Suprapubic skin (tissue), 4 donors: ENCODE measurements around the gene RXYLT1.

ENCODE experiments used
- CTCF ChIP-seq, 2 donors: fragments of 200-600 bp in 1 of 2; fragments of 450-650 bp in 1 of 2; sonication (generic) in 1 of 2; IDR thresholded peaks; one replicate each; pipeline ENCODE4 v1.5.1; 2016 to 2019; ENCODE audit warnings: antibody characterized with exemption in 2 of 2, mild to moderate bottlenecking in 1 of 2, moderate library complexity in 1 of 2
- EP300 ChIP-seq: sonication (generic); formaldehyde crosslinking; IDR thresholded peaks from one replicate; pipeline ENCODE4 v1.6.1; 2017; ENCODE audit warnings: antibody characterized with exemption
- POLR2A ChIP-seq, 2 donors: fragments of 450-650 bp; IDR thresholded peaks; one replicate each; pipeline ENCODE4 v1.6.1; 2017; ENCODE audit warnings: antibody characterized with exemption in 2 of 2, mild to moderate bottlenecking in 2 of 2, moderate library complexity in 2 of 2
- POLR2AphosphoS5 ChIP-seq, 3 donors: sonication (generic); formaldehyde crosslinking; IDR thresholded peaks; one replicate each; pipeline ENCODE4 v1.6.1; 2017; ENCODE audit warnings: antibody characterized with exemption in 3 of 3

- no peak for TF ChIP-seq CTCF (IDR thresholded peaks at IDR 0.05)
- no peak for TF ChIP-seq POLR2A (IDR thresholded peaks at IDR 0.05)
- no peak for TF ChIP-seq POLR2AphosphoS5 (IDR thresholded peaks at IDR 0.05)
- no peak for TF ChIP-seq EP300
Measured at GRCh38 chr12:63752841-63753240, 26.9 kb upstream of the RXYLT1 start.
